Stimulated activated naive B cell treated with anti-CD40 and anti-IgM and Interleukin-4, amounts not matched to agents 10 μg/mL and 1 μg/mL and 100 μg/mL, for 72 hours (primary cell): Measurements from ENCODE around the gene STYK1.
"Not testable (repeated sequence)": the region's sequence is repeated elsewhere in the genome, so short reads cannot be mapped to it uniquely, and the experiment has no call there.

Experiments
- ATAC-seq, 2 donors: fragments of 150-1000 bp; cut with Tn5 transposase; replicated peaks; 2 replicates each; pipeline ENCODE4 v1.10.0; 2021; ENCODE audit warnings: moderate library complexity in 1 of 2
- DNase-seq: peaks from one replicate; pipeline ENCODE4 v3.0.0; 2021
- H3K27ac Mint-ChIP-seq: one replicate; pipeline ENCODE4 v1.8.0; 2022; ENCODE audit warnings: mild to moderate bottlenecking, mixed read lengths
- H3K27me3 Mint-ChIP-seq, 2 donors: one replicate each; pipeline ENCODE4 v1.8.0; 2022; ENCODE audit warnings: mixed read lengths in 2 of 2
- H3K36me3 Mint-ChIP-seq, 2 donors: one replicate each; pipeline ENCODE4 v1.8.0; 2022; ENCODE audit warnings: mixed read lengths in 2 of 2, mild to moderate bottlenecking in 1 of 2
- H3K4me1 Mint-ChIP-seq, 2 donors: one replicate each; pipeline ENCODE4 v1.8.0; 2022; ENCODE audit warnings: mixed read lengths in 2 of 2, mild to moderate bottlenecking in 1 of 2
- H3K4me3 Mint-ChIP-seq, 2 donors: one replicate each; pipeline ENCODE4 v1.8.0; 2022; ENCODE audit warnings: mild to moderate bottlenecking in 2 of 2, mixed read lengths in 2 of 2, moderate library complexity in 1 of 2
- H3K9me3 Mint-ChIP-seq, 2 donors: one replicate each; pipeline ENCODE4 v1.8.0; 2022; ENCODE audit warnings: mixed read lengths in 2 of 2, mild to moderate bottlenecking in 1 of 2

Gene STYK1

GRCh38 chr12:10621278-10621677 is 52.6 kb downstream of the STYK1 start:
- H3K9me3 Mint-ChIP-seq: no peaks in the 10 kb centered on the region
- no peak for ATAC-seq
- H3K4me1 Mint-ChIP-seq: no peaks in the 10 kb centered on the region
- H3K36me3 Mint-ChIP-seq: no peaks in the 10 kb centered on the region
- H3K27me3 Mint-ChIP-seq: peaks cover 0 to 14% of the 10 kb centered on the region in 2 donors
- no peak overlapping the region for H3K4me3 Mint-ChIP-seq
- no peak for DNase-seq
- H3K27ac Mint-ChIP-seq: no peak overlapping the region

- no peaks in the 10 kb centered on the region for H3K36me3 Mint-ChIP-seq
- ATAC-seq (no peak), DNase-seq (no peak)
- no peaks in the 10 kb centered on the region for H3K9me3 Mint-ChIP-seq
- H3K4me3 Mint-ChIP-seq: no peak overlapping the region
- H3K27me3 Mint-ChIP-seq: peaks cover 0 to 14% of the 10 kb centered on the region in 2 donors
- H3K4me1 Mint-ChIP-seq: no peaks in the 10 kb centered on the region
- no peak overlapping the region for H3K27ac Mint-ChIP-seq
Observed at GRCh38 chr12:10620078-10620779, 53.6 kb downstream of the STYK1 start.

- H3K4me3 Mint-ChIP-seq: no peak overlapping the region
- peaks cover 0 to 14% of the 10 kb centered on the region in 2 donors for H3K27me3 Mint-ChIP-seq
- no peak for DNase-seq
- no peak overlapping the region for H3K27ac Mint-ChIP-seq
- peaks cover 1 to 3% of the 10 kb centered on the region in 2 donors for H3K4me1 Mint-ChIP-seq
- no peak for ATAC-seq
- no peaks in the 10 kb centered on the region for H3K9me3 Mint-ChIP-seq
- peaks cover under 1 to 1% of the 10 kb centered on the region in 2 donors for H3K36me3 Mint-ChIP-seq
Observed at GRCh38 chr12:10618338-10618987, 55.4 kb downstream of the STYK1 start.

GRCh38 chr12:10617863-10618262 is 56.0 kb downstream of the STYK1 start:
- H3K27me3 Mint-ChIP-seq: peaks cover 0 to 14% of the 10 kb centered on the region in 2 donors
- peaks cover 4% of the 10 kb centered on the region in 2 donors for H3K36me3 Mint-ChIP-seq
- no peak overlapping the region for H3K4me3 Mint-ChIP-seq
- H3K9me3 Mint-ChIP-seq: no peaks in the 10 kb centered on the region
- ATAC-seq (no peak), DNase-seq (no peak)
- H3K27ac Mint-ChIP-seq: no peak overlapping the region
- H3K4me1 Mint-ChIP-seq: peaks cover 7% of the 10 kb centered on the region in 2 donors

GRCh38 chr12:10615532-10615931 is 58.3 kb downstream of the STYK1 start:
- no peak for DNase-seq
- peaks cover 0 to 14% of the 10 kb centered on the region in 2 donors for H3K27me3 Mint-ChIP-seq
- no peak overlapping the region for H3K4me3 Mint-ChIP-seq
- H3K9me3 Mint-ChIP-seq: no peaks in the 10 kb centered on the region
- peaks cover 15 to 21% of the 10 kb centered on the region in 2 donors for H3K4me1 Mint-ChIP-seq
- H3K36me3 Mint-ChIP-seq: peaks cover 12% of the 10 kb centered on the region in 2 donors
- no peak for ATAC-seq
- no peak overlapping the region for H3K27ac Mint-ChIP-seq

GRCh38 chr12:10614056-10614370 is 59.8 kb downstream of the STYK1 start:
- peaks cover 0 to 5% of the 10 kb centered on the region in 2 donors for H3K27me3 Mint-ChIP-seq
- peak overlapping the region; percentile 100 for H3K27ac Mint-ChIP-seq
- no peaks in the 10 kb centered on the region for H3K9me3 Mint-ChIP-seq
- peak overlapping the region; percentile 97 to 99 for H3K4me3 Mint-ChIP-seq
- ATAC-seq: peak in 1 of 2 donors; percentile 66
- DNase-seq: no peak
- H3K4me1 Mint-ChIP-seq: peaks cover 15 to 21% of the 10 kb centered on the region in 2 donors
- peaks cover 14 to 16% of the 10 kb centered on the region in 2 donors for H3K36me3 Mint-ChIP-seq

- H3K9me3 Mint-ChIP-seq: no peaks in the 10 kb centered on the region
- DNase-seq (peak; percentile 96), ATAC-seq (peak; percentile 98 to 99)
- peak within 1 kb of the TSS; percentile 97 to 99 for H3K4me3 Mint-ChIP-seq
- H3K27ac Mint-ChIP-seq: peak within 1 kb of the TSS; percentile 100
- peaks cover 15 to 21% of the 10 kb centered on the region in 2 donors for H3K4me1 Mint-ChIP-seq
- H3K27me3 Mint-ChIP-seq: peaks cover 0 to 5% of the 10 kb centered on the region in 2 donors
- H3K36me3 Mint-ChIP-seq: peaks cover 14 to 19% of the 10 kb centered on the region in 2 donors
Observed at GRCh38 chr12:10613349-10614055, 60.4 kb downstream of the STYK1 start, which contains the start of gene MAGOHB. Gene MAGOHB, minus strand, starts transcription at chr12:10613609. Its CDS starts 77 bp downstream, at chr12:10613532.

- Mint-ChIP-seq H3K9me3 (no peaks in the 10 kb centered on the region), H3K27ac (peak overlapping the region; percentile 100), H3K36me3 (peaks cover 14 to 21% of the 10 kb centered on the region in 2 donors), H3K27me3 (peaks cover 0 to 2% of the 10 kb centered on the region in 2 donors), H3K4me1 (peaks cover 15 to 21% of the 10 kb centered on the region in 2 donors), H3K4me3 (peak overlapping the region; percentile 97 to 99)
- DNase-seq (no peak), ATAC-seq (peak; percentile 1 to 3)
Observed at GRCh38 chr12:10612984-10613348, 60.9 kb downstream of the STYK1 start.

- Mint-ChIP-seq H3K9me3 (no peaks in the 10 kb centered on the region), H3K27me3 (no peaks in the 10 kb centered on the region), H3K36me3 (peaks cover 16 to 23% of the 10 kb centered on the region in 2 donors)
Observed at GRCh38 chr12:10612110-10612509, 61.7 kb downstream of the STYK1 start.

GRCh38 chr12:10611258-10611657 is 62.6 kb downstream of the STYK1 start:
- not testable (repeated sequence) for H3K27ac Mint-ChIP-seq, DNase-seq, H3K9me3 Mint-ChIP-seq, H3K27me3 Mint-ChIP-seq, ATAC-seq
- Mint-ChIP-seq H3K4me3 (peak overlapping the region in 1 of 2 donors; percentile 43), H3K4me1 (peaks cover 15 to 21% of the 10 kb centered on the region in 2 donors), H3K36me3 (peaks cover 18 to 27% of the 10 kb centered on the region in 2 donors)

More at GRCh38 chr12:10612110-10612509, 61.7 kb downstream of the STYK1 start:
- peaks cover 15 to 21% of the 10 kb centered on the region in 2 donors for H3K4me1 Mint-ChIP-seq
- peak overlapping the region; percentile 100 for H3K27ac Mint-ChIP-seq
- DNase-seq (no peak), ATAC-seq (no peak)
- H3K4me3 Mint-ChIP-seq: peak overlapping the region; percentile 97 to 99

- no peak overlapping the region for H3K27ac Mint-ChIP-seq
- no peaks in the 10 kb centered on the region for H3K9me3 Mint-ChIP-seq
- DNase-seq (no peak), ATAC-seq (no peak)
- peaks cover 18 to 30% of the 10 kb centered on the region in 2 donors for H3K36me3 Mint-ChIP-seq
- peaks cover 19 to 25% of the 10 kb centered on the region in 2 donors for H3K4me1 Mint-ChIP-seq
- H3K27me3 Mint-ChIP-seq: no peaks in the 10 kb centered on the region
- H3K4me3 Mint-ChIP-seq: no peak overlapping the region
Observed at GRCh38 chr12:10610188-10610587, 63.7 kb downstream of the STYK1 start.

GRCh38 chr12:10607885-10608458 is 65.9 kb downstream of the STYK1 start:
- ATAC-seq: no peak

GRCh38 chr12:10601860-10602259 is 72.0 kb downstream of the STYK1 start:
- no peak overlapping the region for H3K4me3 Mint-ChIP-seq
- H3K27ac Mint-ChIP-seq: no peak overlapping the region
- H3K27me3 Mint-ChIP-seq: no peaks in the 10 kb centered on the region
- DNase-seq: no peak
- peaks cover 20 to 41% of the 10 kb centered on the region in 2 donors for H3K36me3 Mint-ChIP-seq
- H3K9me3 Mint-ChIP-seq: no peaks in the 10 kb centered on the region
- ATAC-seq: no peak
- H3K4me1 Mint-ChIP-seq: peaks cover 5 to 8% of the 10 kb centered on the region in 2 donors

More at GRCh38 chr12:10607885-10608458, 65.9 kb downstream of the STYK1 start:
- Mint-ChIP-seq H3K4me1 (peaks cover 14 to 22% of the 10 kb centered on the region in 2 donors), H3K36me3 (peaks cover 20 to 43% of the 10 kb centered on the region in 2 donors), H3K27me3 (no peaks in the 10 kb centered on the region), H3K9me3 (no peaks in the 10 kb centered on the region), H3K27ac (no peak overlapping the region), H3K4me3 (no peak overlapping the region)
- DNase-seq: no peak

GRCh38 chr12:10600988-10601387 is 72.9 kb downstream of the STYK1 start:
- Mint-ChIP-seq H3K36me3 (peaks cover 22 to 43% of the 10 kb centered on the region in 2 donors), H3K9me3 (no peaks in the 10 kb centered on the region), H3K4me3 (no peak overlapping the region), H3K4me1 (peaks cover 5 to 8% of the 10 kb centered on the region in 2 donors), H3K27ac (no peak overlapping the region), H3K27me3 (no peaks in the 10 kb centered on the region)
- no peak for ATAC-seq
- no peak for DNase-seq
